ENCODE measurements around the gene DSP.

Gene DSP

GRCh38 chr6:7594579-7595125 lies 53.2 kb downstream of the DSP start:
- DNase-seq = no peak

GRCh38 chr6:7604003-7604402 lies 62.5 kb downstream of the DSP start:
- DNase-seq = no peak

DNA sequence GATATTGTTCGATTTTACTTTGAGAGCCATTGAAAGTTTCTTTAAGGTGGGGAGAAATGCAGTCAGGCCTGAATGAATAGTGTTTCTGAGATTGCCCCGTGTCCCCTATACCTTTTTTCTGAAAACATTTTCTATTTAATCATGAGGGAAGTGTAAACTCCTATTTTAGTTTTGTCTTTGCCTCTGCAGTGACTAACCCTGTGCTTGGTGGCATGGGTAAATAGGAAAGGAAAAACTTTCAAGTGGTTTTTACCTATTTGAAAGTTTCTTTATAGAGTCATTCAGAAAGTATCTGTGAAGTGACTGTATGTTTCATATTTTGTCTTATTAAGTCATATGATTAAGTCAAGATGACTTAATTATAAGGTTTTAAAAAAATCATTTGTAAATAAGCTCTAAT lies 63.0 kb downstream of the DSP start:
- no peak for DNase-seq

DNA sequence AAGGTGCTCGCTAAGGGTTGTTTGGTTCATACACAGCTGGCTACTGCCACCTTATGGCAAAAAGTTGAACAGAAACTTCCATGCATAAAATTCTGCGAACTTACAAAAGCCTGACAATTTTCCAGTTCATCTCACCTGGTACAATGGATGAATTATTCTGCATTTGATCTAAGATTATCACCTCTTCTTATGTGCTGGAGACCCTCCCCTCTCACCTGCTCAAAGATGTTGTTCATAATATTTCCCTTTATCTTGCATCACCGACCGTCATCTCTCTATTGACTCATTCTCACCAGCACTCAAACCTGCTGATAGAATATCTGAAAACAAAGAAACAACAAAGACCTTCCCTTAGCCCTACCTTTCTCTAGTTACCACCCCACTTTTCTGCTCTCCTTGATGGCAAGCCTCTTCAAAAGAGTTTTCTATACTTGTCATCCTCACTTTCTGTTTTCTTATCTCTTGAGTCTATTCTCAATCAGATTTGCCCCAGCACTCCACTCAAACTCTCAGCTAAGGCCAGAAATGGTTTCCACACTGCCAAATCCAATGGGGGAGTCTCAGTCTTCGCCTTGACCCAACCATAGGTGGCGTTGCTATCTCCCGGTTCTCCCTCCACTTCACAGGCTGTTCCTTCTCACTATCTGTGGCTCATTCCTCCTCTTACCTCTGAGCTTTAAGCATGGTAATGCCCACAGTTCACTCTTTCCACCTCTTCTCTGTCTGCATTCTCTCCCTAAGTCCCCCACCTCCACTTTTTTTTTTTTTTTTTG lies 74.3 kb downstream of the DSP start:
- no peak for DNase-seq

DNA sequence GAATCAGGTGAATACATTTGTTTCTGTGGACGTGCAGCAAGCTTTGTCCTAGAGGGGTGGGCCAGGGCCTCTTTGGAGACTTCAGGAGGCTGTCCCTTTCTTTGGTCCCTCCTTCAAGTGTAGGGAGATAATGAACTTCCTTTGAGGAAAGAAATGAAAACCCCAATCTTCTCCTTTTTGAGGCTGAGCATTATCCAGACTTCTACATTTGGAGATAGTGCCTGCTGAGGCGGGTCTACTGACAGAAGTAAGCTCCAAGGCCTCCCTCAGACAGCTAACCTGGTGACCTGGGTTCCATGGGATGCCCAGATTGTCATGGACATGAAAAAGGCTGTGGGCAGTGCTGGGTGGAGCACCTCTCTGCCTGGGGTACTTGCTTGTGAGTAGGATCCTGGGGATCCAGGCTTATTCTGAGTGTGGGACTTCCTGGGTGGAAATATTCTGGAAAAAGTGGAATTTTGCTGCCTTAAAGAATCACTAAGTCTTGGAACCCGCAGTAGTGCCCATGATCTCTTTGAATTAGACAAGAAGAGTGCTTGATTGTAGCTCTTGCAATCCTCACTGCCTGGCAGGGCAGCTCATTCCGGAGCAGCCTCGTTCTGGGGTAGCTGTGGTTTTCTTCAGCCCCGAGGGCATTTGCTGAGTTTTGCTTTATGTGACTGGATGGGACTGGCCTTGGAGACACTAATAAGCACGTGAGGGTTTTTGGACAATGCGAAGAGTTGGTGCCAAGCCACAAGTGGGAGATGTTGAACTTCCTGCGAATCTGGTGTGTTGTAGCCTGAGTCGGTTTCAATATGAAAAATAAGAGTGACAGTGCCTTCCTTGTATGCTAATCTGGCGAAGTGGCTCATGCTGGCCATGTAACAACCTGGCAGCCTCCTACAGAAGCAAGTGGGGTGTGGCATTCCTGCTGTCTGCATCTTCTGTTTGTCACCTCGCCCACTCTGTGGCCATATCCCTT lies 76.6 kb downstream of the DSP start:
- no peak for DNase-seq

- DNase-seq = no peak
Measured at GRCh38 chr6:7621761-7622160, 80.3 kb downstream of the DSP start.

DNA sequence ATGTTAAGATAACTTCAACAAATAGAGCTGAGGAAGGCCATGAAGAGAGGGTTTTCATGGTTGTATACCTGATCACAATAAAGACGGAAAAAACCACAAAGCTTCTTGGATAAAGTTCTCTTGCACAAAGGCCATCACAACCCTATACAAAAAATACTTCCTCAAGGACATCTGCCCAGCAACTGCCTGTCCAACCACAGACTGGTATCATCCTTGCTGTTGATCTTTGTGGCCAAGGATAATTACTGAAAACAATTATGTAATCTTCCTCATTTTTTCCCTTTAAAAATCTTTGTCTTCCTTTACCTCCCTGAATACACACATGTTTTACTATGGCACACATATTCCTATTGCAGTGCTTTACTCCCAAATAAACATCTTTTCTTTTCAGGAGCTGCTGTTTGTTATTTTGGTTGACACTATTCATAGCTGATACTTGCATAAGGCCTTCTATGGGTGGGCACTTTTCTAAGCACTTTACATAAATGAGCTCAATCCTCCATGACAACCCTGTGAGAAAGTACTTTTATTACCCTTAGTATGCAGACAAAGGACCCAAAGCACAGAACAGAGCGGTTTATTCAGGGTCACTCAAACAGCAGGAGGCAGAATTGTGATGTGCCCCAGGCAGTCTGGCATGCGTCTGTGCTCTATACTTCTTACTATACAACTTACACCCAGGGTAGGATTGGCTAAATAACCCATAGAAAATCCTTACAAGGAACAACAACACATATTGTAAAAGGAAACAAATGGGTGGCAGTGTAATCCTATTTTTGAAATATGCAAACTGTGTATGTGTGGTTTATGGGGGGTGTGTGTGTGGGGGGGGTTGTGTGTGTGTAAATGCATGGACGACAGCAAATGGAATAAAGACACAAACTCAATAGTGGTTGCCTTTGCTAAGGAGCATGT lies 83.6 kb downstream of the DSP start:
- no peak for DNase-seq

GRCh38 chr6:7628479-7628878 lies 87.0 kb downstream of the DSP start:
- DNase-seq = no peak

DNA sequence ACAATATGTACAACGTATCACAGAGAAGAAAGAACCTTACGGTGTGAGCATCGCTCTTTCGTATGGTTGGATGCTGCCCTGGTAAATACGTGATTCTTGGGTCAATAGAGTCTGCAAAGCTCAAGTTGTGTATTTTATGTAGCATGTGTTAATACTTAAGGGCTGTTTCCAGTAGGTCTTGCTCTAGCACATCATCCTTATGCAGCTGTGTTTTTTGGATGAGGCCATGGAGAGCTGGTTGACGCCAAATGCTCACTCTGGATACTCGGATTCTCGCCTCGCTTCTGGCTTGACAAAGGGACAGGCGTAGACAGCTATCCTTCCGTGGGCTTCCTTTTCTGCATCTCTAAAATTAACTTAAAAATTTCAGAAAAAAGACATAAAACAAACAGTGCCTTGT lies 87.4 kb downstream of the DSP start:
- no peak for DNase-seq

GRCh38 chr6:7629321-7629720 lies 87.8 kb downstream of the DSP start:
- DNase-seq = no peak

GRCh38 chr6:7630792-7631191 lies 89.3 kb downstream of the DSP start:
- no peak for DNase-seq

- DNase-seq = no peak
Measured at GRCh38 chr6:7631466-7631865, 90.0 kb downstream of the DSP start.

DNA sequence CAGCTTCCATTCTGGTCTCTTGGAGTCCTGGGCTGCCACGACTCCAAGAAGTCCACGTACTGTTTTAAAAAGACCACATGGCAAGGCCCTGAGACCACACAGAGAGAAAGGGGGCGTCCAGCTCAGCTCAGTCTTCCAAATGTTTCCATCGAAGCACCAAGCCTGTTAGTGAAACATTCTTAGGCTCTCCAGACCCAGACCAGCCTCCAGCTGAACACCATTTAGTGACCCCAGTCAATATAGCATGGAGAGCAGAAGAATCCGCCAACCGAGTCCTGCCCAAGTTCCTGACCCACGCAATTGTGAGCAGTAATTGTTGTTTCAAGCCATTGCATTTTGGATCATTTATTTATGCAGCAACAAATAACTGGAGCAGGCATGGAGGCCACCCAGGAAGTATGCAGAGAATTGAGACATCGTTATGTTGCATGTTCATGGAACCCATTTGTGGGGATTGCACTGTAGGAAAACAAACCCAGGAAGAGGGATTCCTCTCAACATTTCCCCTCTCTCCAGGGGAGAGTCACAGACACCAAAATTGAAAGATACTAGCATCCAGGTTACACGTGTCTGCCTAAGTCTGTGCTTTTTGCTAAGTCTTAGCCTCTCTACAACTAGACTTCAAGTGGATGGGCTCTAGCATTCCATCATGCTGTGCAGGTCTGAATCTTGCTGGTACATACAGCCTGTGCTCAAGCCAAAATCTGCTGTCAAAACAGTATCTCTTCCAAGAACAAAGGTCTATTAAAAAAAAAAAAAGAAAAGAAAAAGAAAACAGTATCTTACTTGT lies 91.2 kb downstream of the DSP start:
- DNase-seq = no peak

GRCh38 chr6:7633361-7633760 lies 91.9 kb downstream of the DSP start:
- DNase-seq = no peak

- DNase-seq = no peak
Measured at GRCh38 chr6:7636151-7636550, 94.7 kb downstream of the DSP start.
